GM12801 (cell line): ENCODE data around the gene FMNL1.

Source experiments
- TF ChIP-seq, protein P1 (sequence below): IDR thresholded peaks from one replicate; pipeline ENCODE4 v1.5.1; 2011; ENCODE audit warnings: control low read depth; ENCODE audit not compliant: insufficient read length; ENCODE audit errors: extremely low read depth

FMNL1 gene

DNA sequence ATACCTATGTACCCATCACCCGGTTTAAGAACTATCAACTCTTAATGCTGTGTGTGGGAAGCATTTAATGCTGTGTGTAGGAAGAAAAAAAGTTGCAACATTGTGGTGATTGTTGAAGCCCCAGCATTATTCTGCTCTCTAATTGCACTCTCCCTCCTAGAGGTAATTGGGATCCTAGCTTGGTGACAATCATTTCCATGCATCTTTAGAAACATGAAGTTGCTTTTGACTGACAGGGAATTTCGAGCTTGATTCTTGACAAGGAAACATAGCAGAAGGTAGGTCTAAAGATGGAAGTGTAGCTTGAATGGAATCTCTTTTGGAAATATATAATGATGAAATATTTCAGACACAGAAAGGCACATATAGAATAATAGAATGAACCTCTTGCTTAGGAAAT lies 32.7 kb upstream of the FMNL1 start:
- TF ChIP-seq, protein P1, sequence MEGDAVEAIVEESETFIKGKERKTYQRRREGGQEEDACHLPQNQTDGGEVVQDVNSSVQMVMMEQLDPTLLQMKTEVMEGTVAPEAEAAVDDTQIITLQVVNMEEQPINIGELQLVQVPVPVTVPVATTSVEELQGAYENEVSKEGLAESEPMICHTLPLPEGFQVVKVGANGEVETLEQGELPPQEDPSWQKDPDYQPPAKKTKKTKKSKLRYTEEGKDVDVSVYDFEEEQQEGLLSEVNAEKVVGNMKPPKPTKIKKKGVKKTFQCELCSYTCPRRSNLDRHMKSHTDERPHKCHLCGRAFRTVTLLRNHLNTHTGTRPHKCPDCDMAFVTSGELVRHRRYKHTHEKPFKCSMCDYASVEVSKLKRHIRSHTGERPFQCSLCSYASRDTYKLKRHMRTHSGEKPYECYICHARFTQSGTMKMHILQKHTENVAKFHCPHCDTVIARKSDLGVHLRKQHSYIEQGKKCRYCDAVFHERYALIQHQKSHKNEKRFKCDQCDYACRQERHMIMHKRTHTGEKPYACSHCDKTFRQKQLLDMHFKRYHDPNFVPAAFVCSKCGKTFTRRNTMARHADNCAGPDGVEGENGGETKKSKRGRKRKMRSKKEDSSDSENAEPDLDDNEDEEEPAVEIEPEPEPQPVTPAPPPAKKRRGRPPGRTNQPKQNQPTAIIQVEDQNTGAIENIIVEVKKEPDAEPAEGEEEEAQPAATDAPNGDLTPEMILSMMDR = no peak

DNA sequence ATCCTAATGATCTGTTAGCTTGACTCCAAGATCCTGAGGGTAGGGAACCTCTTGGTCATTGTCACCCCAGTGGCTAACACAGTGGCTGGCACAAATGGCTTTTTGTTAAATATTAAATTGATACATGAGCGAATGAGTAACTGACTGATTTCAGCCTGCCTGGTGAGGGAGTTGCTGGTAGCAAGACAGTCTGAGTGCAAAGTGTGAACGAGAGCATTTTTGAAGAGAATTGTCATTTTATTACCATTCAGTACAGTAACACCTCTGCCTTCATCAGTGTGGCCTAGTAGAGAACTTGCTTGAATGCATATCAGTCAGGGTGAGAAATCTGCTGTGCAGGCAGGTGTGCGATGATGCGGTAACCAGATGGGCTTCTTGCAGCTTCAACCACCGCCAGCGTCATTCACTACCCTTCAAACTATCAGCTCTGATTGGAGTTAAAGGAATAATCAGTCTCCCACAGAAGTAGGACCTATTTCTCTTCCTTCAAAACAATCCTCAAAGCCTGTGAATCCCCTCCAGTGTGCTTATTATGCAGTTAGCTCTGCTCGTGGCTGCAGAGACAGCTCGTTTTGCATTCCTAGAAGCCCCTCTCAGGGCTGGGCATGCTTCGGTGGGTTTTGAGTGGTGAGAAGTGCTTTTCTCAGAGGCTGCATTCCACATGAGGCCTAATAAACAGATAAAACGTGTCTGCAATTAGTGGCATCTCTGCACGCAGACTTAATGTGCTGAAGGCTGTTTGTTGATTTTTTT lies 31.0 kb upstream of the FMNL1 start:
- TF ChIP-seq, protein P1 = no peak

DNA sequence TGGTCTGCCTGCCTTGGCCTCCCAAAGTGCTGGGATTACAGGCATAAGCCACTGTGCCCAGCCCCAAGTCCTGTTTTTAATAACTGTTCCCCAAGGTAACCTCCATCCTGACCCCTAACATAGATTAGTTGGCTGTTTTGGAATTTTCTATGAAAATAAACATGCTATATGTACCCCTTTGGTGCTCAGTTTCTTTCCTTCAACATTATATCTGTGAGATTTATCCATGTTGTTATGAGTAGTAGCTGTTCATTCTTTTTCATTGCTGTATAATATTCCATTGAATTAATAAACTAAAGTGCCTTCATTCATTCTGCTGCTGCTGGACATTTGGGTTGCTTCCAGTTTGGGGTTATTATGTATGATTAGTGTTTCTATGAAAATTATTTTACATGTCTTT lies 26.3 kb upstream of the FMNL1 start:
- TF ChIP-seq, protein P1 = no peak

DNA sequence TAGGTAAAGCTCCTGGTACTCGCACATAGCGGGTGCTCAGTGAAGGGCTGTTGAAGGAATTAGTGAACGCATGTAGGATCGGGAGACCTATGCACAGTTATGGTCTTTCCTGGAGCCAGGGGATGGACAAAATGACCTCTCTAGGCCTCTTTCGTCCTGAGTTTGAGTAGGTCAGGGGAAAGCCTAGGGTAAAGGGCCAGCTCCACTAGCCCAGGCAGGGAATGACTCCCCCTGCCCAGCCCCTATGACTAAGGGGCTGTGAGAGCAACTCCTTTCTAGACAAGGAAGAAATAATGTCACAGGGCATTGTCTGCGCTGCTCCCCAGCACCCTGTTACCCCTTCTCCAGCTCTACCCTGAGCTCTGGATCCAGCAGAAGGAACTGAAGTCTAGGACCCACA lies 24.6 kb upstream of the FMNL1 start:
- TF ChIP-seq, protein P1 = no peak

DNA sequence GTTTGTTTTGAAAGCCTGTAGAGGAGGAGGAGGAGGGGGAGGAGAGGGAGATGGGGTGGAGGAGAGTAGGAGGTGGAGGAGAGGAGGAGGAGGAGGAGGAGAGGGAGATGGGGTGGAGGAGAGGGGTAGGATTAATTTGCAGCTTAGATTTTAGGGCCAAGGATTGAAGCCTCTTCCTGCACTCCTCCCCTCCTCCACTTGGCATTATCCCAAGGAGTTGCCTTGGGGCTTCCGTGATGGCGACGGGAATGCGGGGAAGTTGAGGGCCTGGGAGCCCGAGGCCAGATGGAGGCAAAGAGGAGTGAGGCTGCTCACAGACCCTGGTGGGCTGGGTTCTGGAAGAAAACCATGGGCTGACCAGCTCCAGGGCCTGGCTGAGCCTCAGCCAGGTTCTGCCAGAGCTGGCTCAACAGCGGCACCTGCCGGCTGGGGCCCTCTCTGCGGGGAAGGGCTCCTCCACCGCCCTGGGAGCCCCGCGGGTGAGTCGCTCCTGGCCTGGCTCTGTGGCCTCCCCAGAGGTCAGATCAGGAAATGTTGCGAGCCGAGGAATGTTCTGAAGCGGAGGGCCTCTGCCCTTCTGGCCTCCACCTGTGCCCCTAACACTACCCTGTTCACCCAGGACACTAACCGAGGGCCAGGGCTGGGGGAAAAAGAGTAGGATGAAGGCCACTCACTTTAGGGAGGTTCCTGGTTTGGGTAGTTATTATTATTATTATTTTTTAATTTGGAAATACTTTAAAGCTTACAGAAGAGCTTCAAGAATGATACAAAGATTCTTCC lies 23.9 kb upstream of the FMNL1 start:
- TF ChIP-seq, protein P1 = peak; percentile 18

DNA sequence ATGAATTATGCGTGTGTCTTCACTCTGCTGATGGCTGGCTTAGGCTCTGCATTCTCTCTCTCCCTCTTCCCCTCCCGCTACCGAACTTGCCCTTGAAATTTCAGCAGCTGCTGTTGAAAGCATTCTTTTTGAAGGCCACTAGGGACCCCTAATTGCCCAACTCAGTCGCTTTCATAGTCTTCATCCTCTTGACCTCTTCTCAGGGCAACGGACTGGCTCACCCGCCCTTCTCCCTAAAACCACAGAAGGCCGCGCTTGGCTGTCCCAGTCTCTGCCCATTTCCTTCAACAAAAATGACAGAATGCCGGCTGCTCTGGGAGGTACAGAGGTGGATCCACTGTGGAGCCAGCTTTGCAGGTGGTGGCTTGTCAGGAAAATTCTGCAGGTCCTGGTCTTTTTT lies 21.0 kb upstream of the FMNL1 start:
- TF ChIP-seq, protein P1 = no peak

DNA sequence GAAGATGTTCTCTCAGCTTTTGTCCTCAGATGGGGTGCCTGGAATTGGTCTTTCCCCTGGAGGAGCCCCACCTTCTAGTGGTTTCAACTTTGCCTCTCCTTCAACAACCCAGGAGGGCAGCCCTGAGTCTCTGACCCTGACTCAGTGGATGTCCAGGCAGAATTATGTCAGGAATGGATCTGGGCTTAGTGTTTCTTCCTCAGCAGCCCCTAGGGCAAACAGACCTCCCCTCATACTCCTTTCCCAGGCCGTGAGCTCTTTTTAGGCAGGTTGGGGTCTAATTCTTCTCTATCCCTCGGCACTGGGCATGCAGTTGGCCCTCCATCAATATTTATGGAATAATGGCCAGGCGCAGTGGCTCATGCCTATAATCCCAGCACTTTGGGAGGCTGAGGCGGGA lies 20.2 kb upstream of the FMNL1 start:
- TF ChIP-seq, protein P1 = no peak
